Spleen (tissue), 11 donors: Measurements from ENCODE around the gene CD180. TPM values are rescaled to one million over a fixed set of nuclear protein-coding genes. Genes with fewer than 3 reads are reported as not detected.

Experiments
- DNase-seq: peaks from one replicate; pipeline ENCODE4 v3.0.0-alpha.2; 2020
- H3K27ac ChIP-seq, 8 donors: fragments of 200-600 bp; sonication (generic) in 7 of 8; 1 replicate in 4 of 8; 2 replicates in 4 of 8; pipeline versions ENCODE4 v1.5.0 to v1.8.0; 2016 to 2021; ENCODE audit warnings: inconsistent platforms in 4 of 8, mild to moderate bottlenecking in 4 of 8, moderate library complexity in 1 of 8
- H3K27me3 ChIP-seq, 7 donors: fragments of 200-600 bp; sonication (generic) in 6 of 7; replicated peaks in 1 of 7; 1 replicate in 4 of 7; 2 replicates in 3 of 7; pipeline versions ENCODE4 v1.5.0 to v1.8.0; 2016 to 2021; ENCODE audit warnings: inconsistent platforms in 3 of 7, mild to moderate bottlenecking in 1 of 7
- H3K36me3 ChIP-seq, 6 donors: fragments of 200-600 bp; sonication (generic) in 5 of 6; 1 replicate in 4 of 6; 2 replicates in 2 of 6; pipeline versions ENCODE4 v1.5.0 to v1.8.0; 2016 to 2021; ENCODE audit warnings: inconsistent platforms in 2 of 6
- H3K4me1 ChIP-seq, 6 donors: fragments of 200-600 bp; sonication (generic) in 5 of 6; 1 replicate in 3 of 6; 2 replicates in 3 of 6; pipeline versions ENCODE4 v1.5.0 to v1.8.0; 2016 to 2021; ENCODE audit warnings: inconsistent platforms in 3 of 6
- H3K4me3 ChIP-seq, 8 donors: fragments of 200-600 bp; sonication (generic) in 7 of 8; 1 replicate in 4 of 8; 2 replicates in 4 of 8; pipeline versions ENCODE4 v1.5.0 to v1.8.0; 2016 to 2021; ENCODE audit warnings: inconsistent platforms in 4 of 8, mild to moderate bottlenecking in 4 of 8, moderate library complexity in 2 of 8
- H3K9me3 ChIP-seq, 8 donors: fragments of 200-600 bp; sonication (generic) in 7 of 8; 1 replicate in 4 of 8; 2 replicates in 4 of 8; pipeline versions ENCODE4 v1.5.0 to v1.8.0; 2016 to 2021; ENCODE audit warnings: inconsistent platforms in 4 of 8
- CTCF ChIP-seq, 11 experiments: fragments of 200-600 bp in 7 of 11; fragments of 450-650 bp in 4 of 11; sonication (generic) in 4 of 11; IDR thresholded peaks in 8 of 11; conservative IDR thresholded peaks in 3 of 11; 1 replicate in 7 of 11; 2 replicates in 4 of 11; pipeline versions ENCODE4 v1.4.0 to v1.8.0; 2016 to 2021; ENCODE audit warnings: antibody characterized with exemption in 11 of 11, inconsistent platforms in 4 of 11, mild to moderate bottlenecking in 1 of 11
- POLR2A ChIP-seq, 3 donors: fragments of 450-650 bp; IDR thresholded peaks; one replicate each; pipeline ENCODE4 v1.5.1; 2017; ENCODE audit warnings: antibody characterized with exemption in 3 of 3, mild to moderate bottlenecking in 1 of 3
- POLR2AphosphoS5 ChIP-seq, 3 donors: sonication (generic); formaldehyde crosslinking; IDR thresholded peaks; one replicate each; pipeline ENCODE4 v1.5.1; 2017; ENCODE audit warnings: antibody characterized with exemption in 3 of 3
- WGBS, 5 donors: extraction: QIAGEN DNeasy Blood & Tissue Kit in 3 of 5; methylation state at CpG; one replicate each; pipeline versions ENCODE4 v1.1.5 to v1.1.7; 2013 to 2018; 5-methylcytosine and 5-hydroxymethylcytosine counted together
- intact Hi-C: fragments of 100-400 bp; cut with DNase I; formaldehyde crosslinking; loops from one replicate; pipeline ENCODE4 v1.15.0; 2023; ENCODE audit warnings: low total_unique reads
- polyA plus RNA-seq, 3 donors: library from polyadenylated mRNA; stranded (reverse); fragments of 200-250 nt; gene quantifications; one replicate each; pipeline ENCODE4 v1.2.1, GENCODE V29; 2013
- total RNA-seq, 7 donors: library from RNA; depleted of rRNA in 3 of 7; stranded (reverse); fragments of >200 nt in 3 of 7; fragmentation: NEBNext Ultra II Directional in 4 of 7; extraction: Animal tissue kit (Norgen Biotek cat#: 25700) in 4 of 7; gene quantifications; one replicate each; pipeline versions ENCODE4 v1.1.0 to v1.2.1, GENCODE V29; 2016 to 2021
- donor health status: healthy with polysubstance abuse.
- donor health status: DM: no; HTN: no; CAD: no; lungs with moderate emphysema.
- donor health status: DM: no; HTN: no; CAD: no.
- donor health status: Bipolar disorder and iron deficiency.
- donor health status: healthy.
- donor health status: DM: no; HTN: no; CAD: no.
- donor health status: DM: yes; HTN: yes; CAD: no.

CD180 gene
- total and polyA plus RNA-seq, 10 donors = 11.6 to 39.2 (median 25.0) TPM

DNA sequence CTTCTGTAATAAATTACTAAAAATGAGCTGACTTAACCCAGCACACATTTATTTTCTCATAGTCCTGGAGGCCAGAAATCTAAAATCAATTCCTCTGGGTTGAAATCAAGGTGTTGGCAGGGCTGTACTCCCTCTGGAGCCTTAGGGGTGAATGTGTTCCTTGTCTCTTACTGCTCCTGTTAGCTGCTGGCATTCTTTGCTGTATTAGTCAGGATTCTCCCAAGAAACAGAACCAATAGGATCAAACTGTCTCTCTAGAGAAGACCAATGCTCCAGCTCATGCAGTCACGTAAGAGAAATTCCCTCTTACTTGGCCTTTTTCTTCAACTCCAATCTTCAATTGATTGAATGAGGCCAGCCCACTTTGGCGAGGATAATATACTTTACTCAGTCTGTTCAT lies 15.3 kb upstream of the CD180 start:
- Histone ChIP-seq H3K27ac (no peak overlapping the region), H3K9me3 (no peaks in the 10 kb centered on the region), H3K4me1 (peaks cover 21 to 58% (median 48%) of the 10 kb centered on the region in 6 donors), H3K4me3 (no peak overlapping the region), H3K36me3 (no peaks in the 10 kb centered on the region), H3K27me3 (no peaks in the 10 kb centered on the region)
- 86 to 97% (median 88%) methylated on average over 2 of the region's 2 CpGs for WGBS, 5 donors
- DNase-seq = no peak
- intact Hi-C loops = no loop called here
- TF ChIP-seq POLR2AphosphoS5 (IDR thresholded peaks at IDR 0.05) = no peak
- no peak for TF ChIP-seq CTCF (IDR thresholded peaks at IDR 0.05 in 8 of 11, conservative IDR thresholded peaks at IDR 0.05 in 3 of 11)
- no peak for TF ChIP-seq POLR2A (IDR thresholded peaks at IDR 0.05)

DNA sequence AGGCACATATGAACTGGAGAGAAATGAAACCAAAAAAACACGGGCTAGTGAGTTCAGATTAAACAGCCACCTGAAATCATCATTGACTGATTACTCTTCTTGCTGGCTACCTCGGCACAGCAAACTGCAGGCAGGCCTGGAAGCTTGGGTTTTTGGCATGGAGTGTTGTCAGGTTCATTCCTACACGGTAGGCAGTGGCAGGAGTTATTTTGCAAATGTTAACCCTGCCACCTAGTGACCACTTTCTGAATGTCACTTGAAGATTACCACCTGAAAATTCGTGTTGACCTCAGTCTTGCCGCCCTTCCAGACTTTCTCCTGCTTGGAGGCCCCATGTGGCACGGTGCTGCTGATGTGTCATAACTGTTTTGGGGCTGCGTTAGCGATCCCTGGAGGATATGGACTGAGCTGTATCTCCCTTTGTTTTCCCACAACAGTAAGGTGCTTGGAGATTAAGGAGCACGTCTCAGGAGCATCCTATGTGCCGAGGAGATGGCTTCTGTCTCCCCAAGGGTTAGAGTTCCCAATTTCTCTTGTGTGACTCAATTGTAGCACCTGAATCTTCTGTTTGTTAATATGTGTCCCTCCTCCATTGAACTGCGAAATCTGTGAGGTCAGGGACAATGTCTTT lies 12.7 kb upstream of the CD180 start:
- peak; percentile 75 for DNase-seq
- intact Hi-C loops = loop anchor here (5.0 to 10.0 kb wide), 3 partner anchors 42 to 397 kb away; no protein-coding TSS in a partner anchor
- WGBS, 5 donors = 25 to 28% (median 27%) methylated on average over 11 of the region's 11 CpGs

GRCh38 chr5:67208403-67208802 lies 11.8 kb upstream of the CD180 start:
- intact Hi-C loops = loop anchor here (5.0 to 10.0 kb wide), 3 partner anchors 41 to 396 kb away; no protein-coding TSS in a partner anchor
- H3K9me3 ChIP-seq = peaks cover 0 to 4% (median 0%) of the 10 kb centered on the region in 8 donors
- no peaks in the 10 kb centered on the region for H3K27me3 ChIP-seq
- no peaks in the 10 kb centered on the region for H3K36me3 ChIP-seq
- peak overlapping the region in 5 of 8 donors; percentile 2 to 93 (median 88) for H3K27ac ChIP-seq
- TF ChIP-seq POLR2AphosphoS5 (IDR thresholded peaks at IDR 0.05) = no peak
- no peak for TF ChIP-seq CTCF (IDR thresholded peaks at IDR 0.05 in 8 of 11, conservative IDR thresholded peaks at IDR 0.05 in 3 of 11)
- no peak for TF ChIP-seq POLR2A (IDR thresholded peaks at IDR 0.05)
- peaks cover 20 to 66% (median 59%) of the 10 kb centered on the region in 6 donors for H3K4me1 ChIP-seq
- H3K4me3 ChIP-seq = no peak overlapping the region
- no peak for DNase-seq
- WGBS, 5 donors = 85 to 95% (median 92%) methylated on average over 3 of the region's 3 CpGs

More for the DNA sequence above, 12.7 kb upstream of the CD180 start:
- H3K27ac ChIP-seq = peak overlapping the region in 4 of 8 donors; percentile 36 to 93 (median 88)
- no peaks in the 10 kb centered on the region for H3K9me3 ChIP-seq
- H3K4me3 ChIP-seq = no peak overlapping the region
- TF ChIP-seq POLR2A (IDR thresholded peaks at IDR 0.05) (no peak), POLR2AphosphoS5 (IDR thresholded peaks at IDR 0.05) (peak in 1 of 3 donors; percentile 11), CTCF (IDR thresholded peaks at IDR 0.05 in 8 of 11, conservative IDR thresholded peaks at IDR 0.05 in 3 of 11) (peak; percentile 67 to 90 (median 82))
- H3K27me3 ChIP-seq = no peaks in the 10 kb centered on the region
- no peaks in the 10 kb centered on the region for H3K36me3 ChIP-seq
- H3K4me1 ChIP-seq = peaks cover 14 to 58% (median 52%) of the 10 kb centered on the region in 6 donors

DNA sequence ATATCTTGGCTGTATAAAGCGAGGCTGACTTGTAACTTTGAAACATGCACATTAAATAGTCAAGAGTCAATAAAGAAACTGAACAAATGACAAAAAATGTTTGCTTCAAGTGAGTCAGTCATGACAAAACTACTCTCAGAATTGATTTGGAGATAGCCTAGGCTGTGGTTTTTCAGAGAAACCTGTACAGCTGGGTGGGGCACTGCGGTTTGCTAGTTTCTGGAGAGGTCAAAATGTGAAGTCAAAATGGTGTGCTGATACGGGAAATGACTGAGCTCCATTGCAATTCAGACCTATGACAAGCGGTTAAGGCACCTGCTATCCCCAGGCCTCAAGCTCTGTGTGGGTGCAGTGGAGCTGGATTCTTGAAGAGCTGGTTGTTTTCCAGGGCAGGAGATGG lies 10.3 kb upstream of the CD180 start:
- H3K27ac ChIP-seq = peak overlapping the region; percentile 66 to 93 (median 88)
- no peaks in the 10 kb centered on the region for H3K27me3 ChIP-seq
- peaks cover 23 to 81% (median 74%) of the 10 kb centered on the region in 6 donors for H3K4me1 ChIP-seq
- no peaks in the 10 kb centered on the region for H3K36me3 ChIP-seq
- H3K9me3 ChIP-seq = peaks cover 0 to 6% (median 0%) of the 10 kb centered on the region in 8 donors
- TF ChIP-seq POLR2AphosphoS5 (IDR thresholded peaks at IDR 0.05) (peak in 1 of 3 donors; percentile 63), CTCF (IDR thresholded peaks at IDR 0.05 in 8 of 11, conservative IDR thresholded peaks at IDR 0.05 in 3 of 11) (no peak), POLR2A (IDR thresholded peaks at IDR 0.05) (no peak)
- 26 to 49% (median 35%) methylated on average over 4 of the region's 4 CpGs for WGBS, 5 donors
- intact Hi-C loops = loop anchor here (5.0 to 10.0 kb wide), 3 partner anchors 40 to 395 kb away; no protein-coding TSS in a partner anchor
- peak overlapping the region in 1 of 8 donors; percentile 31 for H3K4me3 ChIP-seq
- peak; percentile 89 for DNase-seq
